NCI-H69 (cell line): ENCODE results near the gene TFDP1.

Experiments used
- DNase-seq: peaks from one replicate; lab custom pipeline; 2025; lab: John Stamatoyannopoulos, UW

The TFDP1 gene

GRCh38 chr13:113666951-113667701 is 82.6 kb downstream of the TFDP1 start, which contains the start of gene GRK1:
Gene GRK1, plus strand, starts transcription at chr13:113667219. Its CDS starts 168 bp downstream, at chr13:113667387.
- no peak for DNase-seq

DNA sequence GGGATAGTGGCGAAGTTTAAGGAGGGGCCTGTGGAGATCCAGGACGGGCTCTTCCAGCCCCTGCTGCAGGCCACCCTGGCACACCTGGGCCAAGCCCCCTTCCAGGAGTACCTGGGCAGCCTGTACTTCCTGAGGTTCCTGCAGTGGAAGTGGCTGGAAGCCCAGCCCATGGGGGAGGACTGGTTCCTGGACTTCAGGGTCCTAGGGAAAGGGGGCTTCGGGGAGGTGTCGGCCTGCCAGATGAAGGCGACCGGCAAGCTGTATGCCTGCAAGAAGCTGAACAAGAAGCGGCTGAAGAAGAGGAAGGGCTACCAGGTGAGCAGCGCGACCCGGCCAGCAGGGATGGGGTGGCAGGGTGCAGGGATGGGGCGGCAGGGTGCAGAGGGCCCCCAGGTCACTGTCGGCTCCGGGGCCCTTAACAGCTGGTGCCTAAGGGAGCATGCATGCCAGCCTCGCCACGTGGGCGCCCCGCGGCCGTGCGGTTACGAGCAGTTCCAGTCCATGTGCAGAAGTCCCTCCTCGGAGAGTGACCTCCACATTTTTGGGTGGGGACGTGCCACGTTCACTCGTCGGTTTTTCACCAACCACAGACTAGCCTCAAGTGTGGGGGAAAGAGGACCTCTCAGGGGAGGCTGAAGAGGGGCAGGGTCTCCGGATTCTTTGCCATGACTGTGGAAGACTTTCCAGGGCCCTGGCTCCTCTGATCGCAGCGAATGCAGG is 83.4 kb downstream of the TFDP1 start:
- DNase-seq: no peak

DNA sequence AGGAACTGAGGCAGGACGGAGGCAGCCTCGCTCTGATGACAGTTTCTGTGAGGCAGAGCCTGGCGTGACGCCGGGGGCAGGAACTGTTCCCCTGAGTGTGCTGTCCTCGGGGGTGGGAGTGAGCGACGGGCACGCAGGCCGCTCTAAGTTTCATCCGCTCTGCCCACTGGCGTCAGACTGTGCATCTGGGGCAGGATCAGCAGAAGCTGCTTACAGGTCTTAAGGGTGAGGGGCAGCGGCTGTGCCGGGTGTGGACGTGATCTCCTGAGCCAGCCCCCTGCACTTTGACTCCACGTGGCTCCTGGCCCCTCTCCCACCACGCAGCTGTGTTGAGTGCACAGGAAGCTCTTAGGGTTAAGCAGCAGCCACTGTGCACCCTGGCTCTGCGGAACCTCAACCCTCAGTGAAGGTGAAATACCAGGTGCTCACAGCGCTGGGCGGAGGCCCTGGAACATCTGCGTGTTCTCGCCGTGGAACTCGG is 84.0 kb downstream of the TFDP1 start:
- no peak for DNase-seq

GRCh38 chr13:113669231-113669754 is 84.7 kb downstream of the TFDP1 start:
- DNase-seq: no peak

DNA sequence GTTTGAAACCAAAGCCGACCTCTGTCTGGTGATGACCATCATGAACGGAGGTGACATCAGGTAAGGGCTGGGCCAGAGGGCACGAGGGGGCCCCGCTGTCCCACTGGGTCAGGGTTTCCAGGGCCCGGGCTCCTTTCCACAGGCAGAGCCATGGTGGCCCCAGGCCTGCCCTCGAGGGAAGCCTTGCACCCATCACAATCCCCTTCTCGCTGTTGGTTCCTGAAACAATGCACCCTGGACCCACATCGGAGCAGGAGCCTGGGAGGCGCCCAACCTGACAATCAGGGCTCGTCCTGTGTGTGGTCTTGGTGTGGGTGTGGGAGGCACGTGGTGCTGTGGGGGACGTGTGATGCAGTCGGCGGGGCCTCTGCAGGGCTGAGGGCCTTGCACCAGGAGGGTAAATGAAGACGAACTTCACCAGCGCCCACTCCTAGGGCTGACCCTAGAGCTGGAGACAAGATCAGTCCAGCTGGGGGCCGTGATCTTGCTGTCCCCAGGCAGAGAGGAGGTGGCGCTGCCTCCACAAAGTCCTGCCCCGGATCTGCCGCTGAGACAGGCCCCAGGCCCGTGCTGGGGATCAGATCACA is 85.3 kb downstream of the TFDP1 start:
- no peak for DNase-seq

- DNase-seq: no peak
Measured at GRCh38 chr13:113670541-113670940, 86.0 kb downstream of the TFDP1 start.

GRCh38 chr13:113671066-113672001 is 86.8 kb downstream of the TFDP1 start:
- no peak for DNase-seq

GRCh38 chr13:113672002-113672651 is 87.6 kb downstream of the TFDP1 start:
- no peak for DNase-seq
